HK-2 (cell line): Measurements from ENCODE around the gene CACNA2D3.

Experiments used
- DNase-seq: peaks from one replicate; pipeline ENCODE4 v3.0.0-alpha.2; 2018; ENCODE audit not compliant: unreplicated experiment

The CACNA2D3 gene

DNA sequence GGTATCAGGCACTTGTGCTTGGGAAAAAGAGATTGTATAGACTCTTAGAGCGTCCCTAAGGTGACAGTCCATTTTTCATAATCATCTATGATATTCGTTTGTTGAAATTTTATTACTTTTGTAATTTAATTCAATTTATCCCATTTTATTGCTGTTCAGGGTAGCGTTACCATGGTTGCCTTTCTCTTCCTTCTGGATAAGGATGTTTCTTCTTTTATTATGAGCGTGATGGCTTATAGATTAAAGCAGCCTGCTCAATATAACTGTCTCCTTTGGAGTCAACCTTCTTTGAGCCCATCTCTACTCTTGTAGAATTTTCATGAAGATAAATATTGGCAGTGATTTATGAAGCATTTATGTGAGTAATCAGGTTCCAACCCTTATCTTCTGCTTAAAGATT is 623.5 kb downstream of the CACNA2D3 start:
- no peak for DNase-seq

- DNase-seq: no peak
Measured at GRCh38 chr3:54746722-54747121, 624.4 kb downstream of the CACNA2D3 start.

- no peak for DNase-seq
Measured at GRCh38 chr3:54755756-54756155, 633.4 kb downstream of the CACNA2D3 start.

DNA sequence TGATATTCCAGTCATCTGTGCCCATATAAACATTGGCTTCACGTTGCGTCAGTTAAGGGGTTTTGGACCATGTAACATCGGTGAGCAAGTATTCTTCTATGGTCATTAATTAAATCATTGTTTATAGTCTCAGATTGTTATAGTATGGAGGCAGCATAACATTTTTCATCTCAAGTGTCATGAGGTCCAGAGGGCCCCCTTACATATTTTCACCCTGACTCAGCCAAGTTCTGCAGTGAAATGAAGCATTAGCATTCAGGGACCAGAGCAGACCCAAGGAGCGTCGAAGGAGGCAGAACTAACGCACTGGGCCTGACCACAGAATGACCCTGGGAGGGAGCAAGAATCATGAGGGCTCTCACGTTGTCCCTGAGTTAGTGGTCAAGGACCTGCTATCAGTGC is 634.0 kb downstream of the CACNA2D3 start:
- DNase-seq: peak; percentile 72

DNA sequence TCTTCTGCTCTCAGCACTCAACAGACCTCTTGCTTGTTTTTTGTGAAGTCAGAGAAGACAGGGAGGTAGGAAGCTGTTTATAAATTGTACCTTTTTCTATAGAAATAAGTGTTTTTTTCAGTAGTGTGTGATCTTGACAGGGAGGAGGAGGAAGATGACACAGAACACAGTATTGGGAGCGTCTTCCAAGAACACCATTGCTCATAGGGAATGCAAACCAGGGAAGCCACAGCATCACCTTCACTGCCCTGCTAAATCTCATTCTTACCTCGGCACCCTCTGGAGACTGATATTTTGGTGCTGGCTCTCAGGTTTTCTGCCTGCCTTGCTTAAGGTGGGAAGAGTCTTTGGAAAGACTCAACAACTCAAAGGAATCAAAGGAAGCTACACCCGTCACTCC is 636.1 kb downstream of the CACNA2D3 start:
- no peak for DNase-seq

- no peak for DNase-seq
Measured at GRCh38 chr3:54759166-54759565, 636.8 kb downstream of the CACNA2D3 start.

DNA sequence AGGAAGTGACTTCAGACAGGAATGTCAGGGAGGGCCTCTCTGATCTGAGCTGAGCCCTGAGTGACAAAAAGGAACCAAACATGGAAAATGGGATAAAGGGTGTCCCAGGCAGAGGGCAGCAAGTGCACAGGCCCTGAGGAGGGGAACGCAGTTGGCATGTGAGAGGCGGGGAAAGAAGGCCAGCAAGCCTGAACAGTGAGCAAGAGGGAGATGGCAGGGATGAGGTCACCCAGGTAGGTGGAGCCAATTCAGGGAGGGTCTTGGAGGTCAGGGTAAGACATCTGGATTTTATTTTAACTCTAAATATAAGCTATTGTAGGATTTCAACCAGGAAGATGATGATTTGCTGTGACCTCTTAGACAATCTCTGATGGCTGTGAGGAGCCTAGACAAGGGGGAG is 637.8 kb downstream of the CACNA2D3 start:
- DNase-seq: no peak

GRCh38 chr3:54761637-54762036 is 639.3 kb downstream of the CACNA2D3 start:
- DNase-seq: no peak

DNA sequence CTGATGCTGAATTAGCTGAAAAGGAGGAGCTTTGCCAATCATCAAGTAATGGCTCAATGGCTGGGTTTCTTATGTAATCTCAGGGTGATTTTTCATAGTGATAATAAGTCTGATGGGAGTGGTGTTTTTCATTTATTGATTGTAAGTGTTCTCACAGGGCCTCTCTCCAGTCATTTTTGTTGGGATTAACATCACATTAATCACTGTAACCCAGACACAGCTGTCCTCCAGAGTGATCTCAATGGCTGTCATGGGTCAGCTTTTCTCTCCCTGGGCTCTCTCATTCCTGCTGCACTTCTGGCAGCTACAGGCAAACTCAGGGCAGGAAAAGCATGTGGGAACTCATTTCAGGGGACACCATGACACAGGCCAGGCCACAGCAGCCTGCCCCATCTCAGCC is 642.6 kb downstream of the CACNA2D3 start:
- no peak for DNase-seq

GRCh38 chr3:54771050-54771449 is 648.7 kb downstream of the CACNA2D3 start:
- no peak for DNase-seq

GRCh38 chr3:54772051-54772450 is 649.7 kb downstream of the CACNA2D3 start:
- no peak for DNase-seq

DNA sequence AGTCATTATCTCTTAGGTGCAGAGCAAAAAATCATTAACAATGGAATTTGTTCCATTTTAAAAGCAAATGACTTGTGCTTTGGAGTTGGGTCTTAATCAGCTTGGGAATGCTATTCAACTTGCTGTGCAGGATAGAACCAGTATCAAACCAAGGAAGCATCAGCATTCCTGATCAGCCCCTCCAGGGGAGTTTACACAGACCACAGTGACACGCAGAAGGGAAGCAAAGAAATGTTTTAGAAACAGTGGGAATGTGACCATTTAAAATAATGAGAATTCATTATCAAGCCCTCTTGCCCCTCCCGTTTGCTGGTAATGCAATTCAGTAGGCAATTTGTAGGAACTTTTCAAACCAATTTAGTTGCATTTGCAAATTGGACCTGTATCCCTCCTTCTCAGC is 650.4 kb downstream of the CACNA2D3 start:
- DNase-seq: no peak

DNA sequence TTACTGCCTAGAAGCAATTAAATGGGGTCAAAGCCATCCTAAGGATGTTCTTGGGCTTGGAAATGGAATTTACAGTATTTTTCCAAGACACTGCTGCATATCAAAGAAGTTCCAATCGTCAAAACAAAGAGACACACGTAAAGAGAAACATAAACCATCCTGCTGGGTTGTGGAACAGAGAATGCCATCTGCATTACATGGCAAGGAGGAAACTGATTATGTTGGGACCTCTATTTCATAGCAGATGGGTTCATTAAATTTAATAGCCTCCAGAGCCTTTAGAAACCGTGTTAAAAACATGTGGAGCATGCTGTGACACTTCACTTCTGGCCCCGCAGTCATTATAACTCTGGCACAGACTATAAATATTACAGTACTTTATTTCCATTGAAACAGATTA is 650.9 kb downstream of the CACNA2D3 start:
- DNase-seq: no peak

- no peak for DNase-seq
Measured at GRCh38 chr3:54776601-54777000, 654.2 kb downstream of the CACNA2D3 start.

DNA sequence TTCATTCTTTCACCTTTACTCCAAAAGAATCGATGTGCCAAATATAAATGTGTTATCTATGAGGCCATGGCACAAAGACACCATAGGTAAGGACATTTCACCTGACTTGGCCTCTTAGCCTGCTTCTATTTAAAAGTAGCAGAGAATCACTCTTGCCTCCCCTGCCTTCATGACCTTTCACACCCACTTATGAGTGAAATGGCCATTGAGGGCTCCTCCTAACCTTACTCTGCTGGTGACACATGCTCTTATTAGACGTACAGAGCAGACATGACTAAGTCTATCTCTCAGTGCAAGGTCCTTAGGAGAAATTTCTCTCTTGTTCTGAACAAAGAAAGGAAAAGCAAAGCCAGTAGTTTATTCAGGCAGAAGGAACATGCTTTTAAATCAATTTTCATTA is 654.8 kb downstream of the CACNA2D3 start:
- DNase-seq: no peak

DNA sequence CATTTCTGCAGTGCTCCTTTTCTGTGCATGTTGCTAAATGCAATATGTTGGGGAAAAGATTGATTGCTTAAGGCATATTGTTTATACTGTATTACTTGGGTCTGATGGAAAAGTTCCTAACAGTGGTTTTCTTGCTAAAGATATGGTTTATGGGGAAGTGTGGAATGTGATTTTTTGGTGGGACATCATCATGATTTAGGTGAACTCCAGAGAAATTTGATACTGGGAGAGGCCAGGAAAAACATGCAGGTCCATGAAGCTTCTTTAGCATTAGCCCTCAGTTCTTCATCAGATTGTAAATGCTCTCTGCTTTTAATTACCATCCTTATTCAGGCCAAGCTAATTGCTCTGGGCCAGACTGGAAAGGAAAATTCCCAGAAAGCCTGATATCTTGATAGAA is 658.0 kb downstream of the CACNA2D3 start:
- no peak for DNase-seq

- DNase-seq: no peak
Measured at GRCh38 chr3:54781728-54782127, 659.4 kb downstream of the CACNA2D3 start.

DNA sequence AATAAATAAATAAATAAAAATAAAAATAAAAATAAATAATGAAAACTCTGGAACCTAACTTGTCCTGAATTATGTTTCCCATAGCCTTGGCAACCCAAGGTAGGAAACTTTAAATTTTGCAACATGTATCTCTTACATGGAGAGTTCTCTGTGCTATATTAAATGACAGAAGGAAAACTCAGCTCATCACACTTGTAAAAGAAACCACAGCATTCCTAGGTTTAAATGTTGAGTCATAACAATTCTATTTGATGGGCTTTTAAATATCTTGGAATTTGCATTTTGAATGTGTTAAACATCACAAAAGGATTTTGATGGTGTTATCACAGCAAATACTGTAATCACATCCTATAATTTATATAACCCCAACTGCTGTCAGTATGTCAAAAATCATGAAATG is 661.3 kb downstream of the CACNA2D3 start:
- DNase-seq: no peak

DNA sequence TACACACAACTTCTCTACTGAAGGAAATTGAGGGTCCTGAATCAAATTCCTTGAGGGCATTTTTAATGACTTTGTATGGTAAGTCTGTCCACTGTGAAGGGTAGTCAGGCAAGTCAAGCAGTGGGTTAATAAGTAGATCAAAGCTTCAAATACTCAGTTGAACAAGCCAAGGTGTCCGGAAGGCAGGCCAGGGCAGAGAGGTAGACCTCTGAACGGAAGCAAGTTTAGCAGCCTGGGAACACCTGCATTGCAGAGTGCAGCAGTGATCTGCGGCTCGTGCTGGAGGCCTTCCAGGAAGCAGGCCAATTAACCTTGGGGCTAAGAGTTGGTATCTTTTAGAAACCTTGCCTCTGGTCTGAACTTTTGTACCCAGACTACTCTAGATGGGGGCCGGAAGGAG is 661.7 kb downstream of the CACNA2D3 start:
- peak; percentile 15 for DNase-seq

GRCh38 chr3:54785976-54786375 is 663.6 kb downstream of the CACNA2D3 start:
- DNase-seq: no peak

- no peak for DNase-seq
Measured at GRCh38 chr3:54790051-54790450, 667.7 kb downstream of the CACNA2D3 start.

DNA sequence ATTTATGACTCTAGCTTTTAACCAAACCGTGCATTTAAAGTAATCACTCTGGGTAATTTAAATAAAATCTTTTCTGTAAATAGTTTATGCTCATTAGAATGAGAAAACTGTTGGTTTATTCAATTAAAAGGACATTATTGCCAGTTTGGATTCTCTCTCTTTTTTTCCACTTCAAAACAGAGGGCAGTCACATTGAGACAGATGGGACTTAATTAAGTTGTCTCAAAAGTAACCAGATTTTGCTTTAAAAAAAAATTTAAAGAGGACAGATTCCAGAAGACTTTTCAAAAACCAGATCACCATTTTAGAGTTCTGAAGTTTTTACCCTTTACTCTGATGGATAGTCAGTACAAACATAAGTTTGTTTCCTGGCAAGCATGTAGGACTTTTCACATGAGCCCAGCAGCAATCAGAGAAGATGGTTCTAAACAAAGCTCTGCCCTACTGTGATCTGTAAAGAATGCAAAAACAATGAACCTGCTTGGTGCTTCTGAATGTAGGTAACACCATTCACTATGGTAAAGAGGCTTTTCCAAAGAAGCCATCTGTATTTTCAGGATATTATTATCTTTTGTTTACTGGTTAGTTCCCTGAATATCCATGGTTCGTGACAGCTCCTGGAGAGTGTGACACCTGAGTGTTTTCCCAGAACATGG is 669.3 kb downstream of the CACNA2D3 start:
- DNase-seq: no peak

DNA sequence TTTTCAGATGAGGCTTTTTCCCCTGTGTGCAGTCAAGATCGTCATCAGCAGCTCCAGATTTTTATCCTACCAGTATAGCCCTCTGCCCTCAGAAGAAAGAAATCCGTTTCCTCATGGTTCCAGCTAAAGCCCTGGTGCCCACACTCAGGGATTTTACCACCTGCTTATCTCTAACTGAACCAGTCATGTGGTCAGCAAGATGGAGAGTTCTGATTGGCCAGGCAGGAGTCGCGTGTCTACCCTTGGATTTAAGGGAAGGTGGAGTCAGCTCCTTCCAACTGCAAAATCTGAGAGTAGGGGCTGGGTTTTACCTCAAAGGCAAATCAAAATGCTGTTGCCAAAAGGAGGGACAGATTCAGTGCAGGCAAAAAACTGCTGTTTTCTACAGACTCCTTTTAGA is 670.2 kb downstream of the CACNA2D3 start:
- no peak for DNase-seq

GRCh38 chr3:54793171-54793570 is 670.8 kb downstream of the CACNA2D3 start:
- no peak for DNase-seq
